ENCODE measurements around the gene COL4A2.

GRCh38 chr13:110438211-110438610 is 131.1 kb downstream of the COL4A2 start:
- TF ChIP-seq CTCF (IDR thresholded peaks at IDR 0.05 in 2 of 3, conservative IDR thresholded peaks at IDR 0.05 in 1 of 3; ENCODE audit: borderline replicate concordance in 1 of 3, insufficient read depth in 1 of 3, low read depth in 2 of 3, low read length in 2 of 3) = no peak
- TF ChIP-seq EZH2phosphoT487 (IDR thresholded peaks at IDR 0.05; ENCODE audit: borderline replicate concordance) = no peak
- no peak for TF ChIP-seq EZH2 (IDR thresholded peaks at IDR 0.05)
- TF ChIP-seq POLR2A (IDR thresholded peaks at IDR 0.05; ENCODE audit: borderline replicate concordance, extremely low read depth, insufficient read depth, insufficient read length) = no peak
- no peak for TF ChIP-seq CBX3 (IDR thresholded peaks at IDR 0.05; ENCODE audit: low read depth)
- no peak for TF ChIP-seq REST (IDR thresholded peaks at IDR 0.05; ENCODE audit: low read depth)
